GM08714 (cell line): ENCODE measurements around the gene FBXL7.

Source experiments
- H3K4me3 ChIP-seq: fragments of 200-500 bp; sonication (Bioruptor generic); 2 replicates; pipeline ENCODE4 v1.5.1; 2014; ENCODE audit warnings: mild to moderate bottlenecking, low read length, inconsistent platforms
- ZNF274 ChIP-seq: IDR thresholded peaks from 2 replicates; pipeline ENCODE4 v1.6.1; 2012; ENCODE audit warnings: mild to moderate bottlenecking, low read depth, low read length

Gene FBXL7

GRCh38 chr5:15571618-15572017, 71.6 kb downstream of the FBXL7 start:
- no peak overlapping the region for H3K4me3 ChIP-seq
- TF ChIP-seq ZNF274, result no peak

- H3K4me3 ChIP-seq, result no peak overlapping the region
- no peak for TF ChIP-seq ZNF274
Measured at GRCh38 chr5:15573590-15573989, 73.6 kb downstream of the FBXL7 start.

- H3K4me3 ChIP-seq, result no peak overlapping the region
- no peak for TF ChIP-seq ZNF274
Measured at GRCh38 chr5:15574128-15574527, 74.1 kb downstream of the FBXL7 start.

- H3K4me3 ChIP-seq, result no peak overlapping the region
- TF ChIP-seq ZNF274, result no peak
Measured at GRCh38 chr5:15574806-15575325, 74.9 kb downstream of the FBXL7 start.

- no peak for TF ChIP-seq ZNF274
- no peak overlapping the region for H3K4me3 ChIP-seq
Measured at GRCh38 chr5:15575666-15576065, 75.7 kb downstream of the FBXL7 start.

GRCh38 chr5:15577132-15577531, 77.2 kb downstream of the FBXL7 start:
- TF ChIP-seq ZNF274, result no peak
- no peak overlapping the region for H3K4me3 ChIP-seq

- H3K4me3 ChIP-seq, result no peak overlapping the region
- TF ChIP-seq ZNF274, result no peak
Measured at GRCh38 chr5:15577831-15578230, 77.9 kb downstream of the FBXL7 start.

GRCh38 chr5:15579193-15579990, 79.4 kb downstream of the FBXL7 start:
- H3K4me3 ChIP-seq, result no peak overlapping the region
- no peak for TF ChIP-seq ZNF274

- no peak overlapping the region for H3K4me3 ChIP-seq
- TF ChIP-seq ZNF274, result no peak
Measured at GRCh38 chr5:15584528-15584927, 84.5 kb downstream of the FBXL7 start.

- TF ChIP-seq ZNF274, result no peak
- H3K4me3 ChIP-seq, result no peak overlapping the region
Measured at GRCh38 chr5:15585128-15585527, 85.1 kb downstream of the FBXL7 start.

GRCh38 chr5:15585841-15586591, 86.0 kb downstream of the FBXL7 start:
- no peak overlapping the region for H3K4me3 ChIP-seq
- TF ChIP-seq ZNF274, result no peak

- no peak for TF ChIP-seq ZNF274
Measured at GRCh38 chr5:15587916-15588315, 87.9 kb downstream of the FBXL7 start.

GRCh38 chr5:15592728-15593127, 92.7 kb downstream of the FBXL7 start:
- H3K4me3 ChIP-seq, result no peak overlapping the region
- TF ChIP-seq ZNF274, result no peak

More at GRCh38 chr5:15587916-15588315, 87.9 kb downstream of the FBXL7 start:
- H3K4me3 ChIP-seq, result no peak overlapping the region

- no peak for TF ChIP-seq ZNF274
- H3K4me3 ChIP-seq, result no peak overlapping the region
Measured at GRCh38 chr5:15594977-15595568, 95.1 kb downstream of the FBXL7 start.
